ENCODE results near the gene CAMK1D. TPM values are rescaled to one million over a fixed set of nuclear protein-coding genes. Genes with fewer than 3 reads are reported as not detected.

Gene CAMK1D
- total RNA-seq, 1 donor from 2014 or later = 12.8 TPM

DNA sequence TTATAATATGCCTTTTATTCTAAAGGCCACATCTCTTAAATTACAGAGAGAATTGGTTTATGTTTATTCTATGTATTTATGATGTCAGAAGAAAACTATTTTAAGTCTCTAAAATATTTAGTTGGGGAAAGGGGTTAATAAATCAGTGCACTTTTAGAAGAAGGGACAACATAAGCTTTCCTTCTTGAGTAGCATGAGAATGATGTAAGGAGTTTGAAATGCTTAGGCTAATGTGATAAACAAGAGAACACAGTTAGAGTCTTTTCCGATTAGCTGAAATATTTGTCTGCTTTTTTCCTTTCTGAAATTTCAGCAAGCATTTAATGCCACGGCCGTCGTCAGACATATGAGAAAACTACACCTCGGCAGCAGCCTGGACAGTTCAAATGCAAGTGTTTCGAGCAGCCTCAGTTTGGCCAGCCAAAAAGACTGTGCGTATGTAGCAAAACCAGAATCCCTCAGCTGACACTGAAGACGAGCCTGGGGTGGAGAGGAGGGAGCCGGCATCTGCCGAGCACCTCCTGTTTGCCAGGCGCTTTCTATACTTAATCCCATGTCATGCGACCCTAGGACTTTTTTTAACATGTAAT is 476.0 kb downstream of the CAMK1D start:
- Histone ChIP-seq H3K4me1 (peaks cover 11% of the 10 kb centered on the region), H3K27ac (no peak overlapping the region), H3K27me3 (no peaks in the 10 kb centered on the region), H3K36me3 (no peaks in the 10 kb centered on the region), H3K4me3 (no peak overlapping the region), H3K9me3 (no peaks in the 10 kb centered on the region)
- DNase-seq (ENCODE audit: extremely low spot score in 2 of 2) = no peak
- TF ChIP-seq CTCF (IDR thresholded peaks at IDR 0.05) = no peak
- no peak for TF ChIP-seq POLR2AphosphoS5 (IDR thresholded peaks at IDR 0.05; ENCODE audit: insufficient read depth in 1 of 2, low read depth in 1 of 2)
- no peak for TF ChIP-seq POLR2A (IDR thresholded peaks at IDR 0.05)
- intact Hi-C loops (cut with DNase I) = no loop called here

- H3K9me3 ChIP-seq = no peaks in the 10 kb centered on the region
- DNase-seq (ENCODE audit: extremely low spot score in 2 of 2) = no peak
- H3K4me3 ChIP-seq = no peak overlapping the region
- intact Hi-C loops (cut with DNase I) = no loop called here
- peaks cover 11% of the 10 kb centered on the region for H3K4me1 ChIP-seq
- no peak for TF ChIP-seq POLR2AphosphoS5 (IDR thresholded peaks at IDR 0.05; ENCODE audit: insufficient read depth in 1 of 2, low read depth in 1 of 2)
- TF ChIP-seq POLR2A (IDR thresholded peaks at IDR 0.05) = no peak
- TF ChIP-seq CTCF (IDR thresholded peaks at IDR 0.05) = no peak
- H3K36me3 ChIP-seq = no peaks in the 10 kb centered on the region
- no peaks in the 10 kb centered on the region for H3K27me3 ChIP-seq
- H3K27ac ChIP-seq = no peak overlapping the region
These were observed 477.5 kb downstream of the CAMK1D start for GRCh38 chr10:12826800-12827372.

DNA sequence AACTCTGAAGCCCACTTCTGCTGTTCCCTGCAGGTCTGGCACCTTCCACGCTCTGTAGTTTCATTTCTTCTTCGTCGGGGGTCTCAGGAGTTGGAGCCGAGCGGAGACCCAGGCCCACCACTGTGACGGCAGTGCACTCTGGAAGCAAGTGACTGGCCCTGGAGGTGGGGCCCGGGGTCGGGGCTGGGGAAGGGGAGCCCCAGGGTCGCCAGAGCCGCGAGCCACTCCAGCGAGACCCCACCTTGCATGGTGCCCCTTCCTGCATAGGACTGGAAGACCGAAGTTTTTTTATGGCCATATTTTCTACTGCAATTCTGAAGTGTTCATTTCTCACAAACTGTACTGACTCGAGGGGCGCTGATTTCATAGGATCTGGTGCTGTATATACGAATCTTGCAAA is 479.4 kb downstream of the CAMK1D start:
- Histone ChIP-seq H3K27ac (no peak overlapping the region), H3K9me3 (no peaks in the 10 kb centered on the region), H3K4me3 (no peak overlapping the region), H3K27me3 (no peaks in the 10 kb centered on the region), H3K4me1 (peaks cover 6% of the 10 kb centered on the region), H3K36me3 (no peaks in the 10 kb centered on the region)
- no peak for DNase-seq (ENCODE audit: extremely low spot score in 2 of 2)
- intact Hi-C loops (cut with DNase I) = no loop called here
- no peak for TF ChIP-seq CTCF (IDR thresholded peaks at IDR 0.05)
- no peak for TF ChIP-seq POLR2A (IDR thresholded peaks at IDR 0.05)
- no peak for TF ChIP-seq POLR2AphosphoS5 (IDR thresholded peaks at IDR 0.05; ENCODE audit: insufficient read depth in 1 of 2, low read depth in 1 of 2)

DNA sequence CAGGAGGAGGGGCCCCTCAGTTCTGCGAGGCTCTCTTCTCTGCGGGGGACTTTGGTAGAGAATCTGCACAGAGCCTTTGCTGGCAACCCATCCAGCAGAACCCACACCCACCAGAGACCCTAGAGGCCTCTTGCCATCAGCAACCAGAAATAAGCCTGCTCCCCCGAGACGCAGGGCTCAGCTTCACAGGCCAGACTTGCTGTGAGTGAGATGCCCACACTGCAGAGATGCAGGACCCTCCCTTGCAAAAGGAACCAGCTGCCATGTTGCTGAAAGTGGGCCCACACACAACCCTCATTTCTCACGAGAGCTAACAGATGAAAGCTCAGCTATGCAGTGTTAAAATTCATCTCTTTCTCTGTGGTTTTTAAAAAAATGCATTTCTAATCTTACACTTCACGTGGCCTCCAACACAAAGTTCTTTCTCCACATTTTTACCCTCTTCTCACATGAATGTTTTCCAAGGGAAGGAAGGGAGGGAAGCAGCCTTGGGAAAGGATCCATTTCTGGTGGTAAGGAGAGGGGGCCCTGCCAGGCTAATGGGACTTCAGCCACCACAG is 480.6 kb downstream of the CAMK1D start:
- TF ChIP-seq POLR2AphosphoS5 (IDR thresholded peaks at IDR 0.05; ENCODE audit: insufficient read depth in 1 of 2, low read depth in 1 of 2) (no peak), POLR2A (IDR thresholded peaks at IDR 0.05) (no peak), CTCF (IDR thresholded peaks at IDR 0.05) (no peak)
- DNase-seq (ENCODE audit: extremely low spot score in 2 of 2) = no peak
- intact Hi-C loops (cut with DNase I) = no loop called here
- H3K27me3 ChIP-seq = no peaks in the 10 kb centered on the region
- H3K27ac ChIP-seq = no peak overlapping the region
- no peaks in the 10 kb centered on the region for H3K36me3 ChIP-seq
- H3K4me1 ChIP-seq = peaks cover 9% of the 10 kb centered on the region
- no peak overlapping the region for H3K4me3 ChIP-seq
- no peaks in the 10 kb centered on the region for H3K9me3 ChIP-seq

DNA sequence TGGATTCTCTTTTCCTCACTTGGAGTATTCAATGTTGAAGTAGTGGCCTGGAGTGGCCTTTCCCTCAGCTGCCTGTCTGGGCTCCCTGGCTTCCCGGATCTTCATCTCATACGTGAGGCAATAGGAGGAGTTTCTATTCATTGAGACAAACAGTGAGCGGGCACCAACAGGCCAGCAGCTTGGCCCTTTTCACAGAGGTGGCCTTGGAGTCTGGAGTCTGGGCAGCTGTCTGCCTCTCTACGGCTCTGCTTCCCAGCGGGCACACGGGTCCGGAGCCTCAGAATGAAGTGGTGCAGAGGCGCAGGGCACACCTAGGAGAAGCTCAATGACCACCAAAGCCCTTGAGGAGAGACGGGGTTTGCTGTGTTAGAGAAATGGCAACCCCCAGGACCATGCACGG is 482.7 kb downstream of the CAMK1D start:
- no peak overlapping the region for H3K4me3 ChIP-seq
- no peaks in the 10 kb centered on the region for H3K9me3 ChIP-seq
- no peak for DNase-seq (ENCODE audit: extremely low spot score in 2 of 2)
- no peaks in the 10 kb centered on the region for H3K36me3 ChIP-seq
- intact Hi-C loops (cut with DNase I) = no loop called here
- H3K4me1 ChIP-seq = peaks cover 21% of the 10 kb centered on the region
- H3K27me3 ChIP-seq = no peaks in the 10 kb centered on the region
- no peak overlapping the region for H3K27ac ChIP-seq
- TF ChIP-seq POLR2AphosphoS5 (IDR thresholded peaks at IDR 0.05; ENCODE audit: insufficient read depth in 1 of 2, low read depth in 1 of 2) (no peak), CTCF (IDR thresholded peaks at IDR 0.05) (no peak), POLR2A (IDR thresholded peaks at IDR 0.05) (no peak)
